ENCODE data around the gene GNLY.

GNLY gene

GRCh38 chr2:85747441-85747840, 53.3 kb downstream of the GNLY start:
- TF ChIP-seq CSRNP3 (CRISPR knock-in tag; IDR thresholded peaks at IDR 0.05) (no peak), TSHZ2 (CRISPR knock-in tag; IDR thresholded peaks at IDR 0.05) (no peak), ESRRG (CRISPR knock-in tag; IDR thresholded peaks at IDR 0.05) (no peak), ZC3H10 (CRISPR knock-in tag; IDR thresholded peaks at IDR 0.05) (no peak), CSDC2 (CRISPR knock-in tag; IDR thresholded peaks at IDR 0.05) (no peak), ZFP3 (CRISPR knock-in tag; IDR thresholded peaks at IDR 0.05) (no peak), RARB (CRISPR knock-in tag; IDR thresholded peaks at IDR 0.05) (no peak), ZNF565 (CRISPR knock-in tag; conservative IDR thresholded peaks at IDR 0.05; ENCODE audit: low read depth) (no peak), CREB5 (CRISPR knock-in tag; IDR thresholded peaks at IDR 0.05; ENCODE audit: low read depth) (no peak), POU6F1 (CRISPR knock-in tag; IDR thresholded peaks at IDR 0.05; ENCODE audit: borderline replicate concordance, low read depth) (no peak), ARNTL (CRISPR knock-in tag; IDR thresholded peaks at IDR 0.05; ENCODE audit: borderline replicate concordance, low read depth) (no peak), SNAI2 (CRISPR knock-in tag; IDR thresholded peaks at IDR 0.05) (no peak), ISL1 (CRISPR knock-in tag; IDR thresholded peaks at IDR 0.05) (no peak)
- no peak for ATAC-seq

- ATAC-seq: no peak
- no peak for TF ChIP-seq ESRRG (CRISPR knock-in tag; IDR thresholded peaks at IDR 0.05)
- no peak for TF ChIP-seq CREB5 (CRISPR knock-in tag; IDR thresholded peaks at IDR 0.05; ENCODE audit: low read depth)
- no peak for TF ChIP-seq ZNF70 (CRISPR knock-in tag; IDR thresholded peaks at IDR 0.05)
- TF ChIP-seq TCF4 (CRISPR knock-in tag; IDR thresholded peaks at IDR 0.05; ENCODE audit: borderline replicate concordance): no peak
- TF ChIP-seq ZFP30 (CRISPR knock-in tag; IDR thresholded peaks at IDR 0.05): no peak
- TF ChIP-seq PATZ1 (CRISPR knock-in tag; IDR thresholded peaks at IDR 0.05; ENCODE audit: borderline replicate concordance): no peak
- TF ChIP-seq TSHZ2 (CRISPR knock-in tag; IDR thresholded peaks at IDR 0.05): no peak
- TF ChIP-seq CSDC2 (CRISPR knock-in tag; IDR thresholded peaks at IDR 0.05): no peak
- TF ChIP-seq OSR1 (CRISPR knock-in tag; IDR thresholded peaks at IDR 0.05): no peak
- TF ChIP-seq POU6F1 (CRISPR knock-in tag; IDR thresholded peaks at IDR 0.05; ENCODE audit: borderline replicate concordance, low read depth): no peak
- no peak for TF ChIP-seq ZC3H10 (CRISPR knock-in tag; IDR thresholded peaks at IDR 0.05)
- no peak for TF ChIP-seq SNAI2 (CRISPR knock-in tag; IDR thresholded peaks at IDR 0.05)
- TF ChIP-seq ZNF565 (CRISPR knock-in tag; conservative IDR thresholded peaks at IDR 0.05; ENCODE audit: low read depth): no peak
- TF ChIP-seq BACH2 (CRISPR knock-in tag; IDR thresholded peaks at IDR 0.05; ENCODE audit: borderline replicate concordance): no peak
Observed at GRCh38 chr2:85748039-85748734, 54.0 kb downstream of the GNLY start.

All from SK-N-SH treated with all-trans-retinoic acid at 6 μM for 48 hours (cell line).